Measurements from ENCODE around the gene LACTBL1. TPM values are rescaled to one million over a fixed set of nuclear protein-coding genes. Genes with fewer than 3 reads are reported as not detected.

LACTBL1 gene
- total RNA-seq, 1 donor from 2014 or later, result not detected

- Mint-ChIP-seq H3K4me1 (ENCODE audit: unreplicated experiment) (peaks cover 11% of the 10 kb centered on the region), H3K4me3 (ENCODE audit: unreplicated experiment) (no peak overlapping the region), H3K27me3 (ENCODE audit: unreplicated experiment) (no peaks in the 10 kb centered on the region), H3K9me3 (ENCODE audit: unreplicated experiment) (no peaks in the 10 kb centered on the region), H3K27ac (ENCODE audit: unreplicated experiment) (no peak overlapping the region), H3K36me3 (ENCODE audit: low read depth, unreplicated experiment) (peaks cover 4% of the 10 kb centered on the region)
- DNase-seq (ENCODE audit: low spot score), result no peak
- no peak for TF ChIP-seq CTCF (IDR thresholded peaks at IDR 0.05; ENCODE audit: unreplicated experiment)
Measured at GRCh38 chr1:22912311-22912710, 60.4 kb downstream of the LACTBL1 start.

GRCh38 chr1:22910986-22911651 is 61.5 kb downstream of the LACTBL1 start:
- H3K9me3 Mint-ChIP-seq (ENCODE audit: unreplicated experiment), result no peaks in the 10 kb centered on the region
- TF ChIP-seq CTCF (IDR thresholded peaks at IDR 0.05; ENCODE audit: unreplicated experiment), result no peak
- H3K4me3 Mint-ChIP-seq (ENCODE audit: unreplicated experiment), result no peak overlapping the region
- H3K27me3 Mint-ChIP-seq (ENCODE audit: unreplicated experiment), result no peaks in the 10 kb centered on the region
- H3K36me3 Mint-ChIP-seq (ENCODE audit: low read depth, unreplicated experiment), result peaks cover 4% of the 10 kb centered on the region
- no peak for DNase-seq (ENCODE audit: low spot score)
- peaks cover 11% of the 10 kb centered on the region for H3K4me1 Mint-ChIP-seq (ENCODE audit: unreplicated experiment)
- H3K27ac Mint-ChIP-seq (ENCODE audit: unreplicated experiment), result no peak overlapping the region

GRCh38 chr1:22910286-22910685 is 62.4 kb downstream of the LACTBL1 start:
- no peaks in the 10 kb centered on the region for H3K9me3 Mint-ChIP-seq (ENCODE audit: unreplicated experiment)
- H3K36me3 Mint-ChIP-seq (ENCODE audit: low read depth, unreplicated experiment), result peaks cover 4% of the 10 kb centered on the region
- TF ChIP-seq CTCF (IDR thresholded peaks at IDR 0.05; ENCODE audit: unreplicated experiment), result no peak
- DNase-seq (ENCODE audit: low spot score), result no peak
- H3K27me3 Mint-ChIP-seq (ENCODE audit: unreplicated experiment), result no peaks in the 10 kb centered on the region
- no peak overlapping the region for H3K4me3 Mint-ChIP-seq (ENCODE audit: unreplicated experiment)
- peaks cover 6% of the 10 kb centered on the region for H3K4me1 Mint-ChIP-seq (ENCODE audit: unreplicated experiment)
- H3K27ac Mint-ChIP-seq (ENCODE audit: unreplicated experiment), result no peak overlapping the region

GRCh38 chr1:22908880-22909426 is 63.7 kb downstream of the LACTBL1 start:
- TF ChIP-seq CTCF (IDR thresholded peaks at IDR 0.05; ENCODE audit: unreplicated experiment), result no peak
- H3K4me3 Mint-ChIP-seq (ENCODE audit: unreplicated experiment), result no peak overlapping the region
- H3K36me3 Mint-ChIP-seq (ENCODE audit: low read depth, unreplicated experiment), result peaks cover 4% of the 10 kb centered on the region
- DNase-seq (ENCODE audit: low spot score), result no peak
- no peak overlapping the region for H3K27ac Mint-ChIP-seq (ENCODE audit: unreplicated experiment)
- no peaks in the 10 kb centered on the region for H3K27me3 Mint-ChIP-seq (ENCODE audit: unreplicated experiment)
- no peaks in the 10 kb centered on the region for H3K4me1 Mint-ChIP-seq (ENCODE audit: unreplicated experiment)
- H3K9me3 Mint-ChIP-seq (ENCODE audit: unreplicated experiment), result no peaks in the 10 kb centered on the region

- H3K4me3 Mint-ChIP-seq (ENCODE audit: unreplicated experiment), result no peak overlapping the region
- H3K27ac Mint-ChIP-seq (ENCODE audit: unreplicated experiment), result no peak overlapping the region
- no peaks in the 10 kb centered on the region for H3K4me1 Mint-ChIP-seq (ENCODE audit: unreplicated experiment)
- peaks cover 3% of the 10 kb centered on the region for H3K27me3 Mint-ChIP-seq (ENCODE audit: unreplicated experiment)
- no peak for TF ChIP-seq CTCF (IDR thresholded peaks at IDR 0.05; ENCODE audit: unreplicated experiment)
- no peak for DNase-seq (ENCODE audit: low spot score)
- no peaks in the 10 kb centered on the region for H3K9me3 Mint-ChIP-seq (ENCODE audit: unreplicated experiment)
- peaks cover 4% of the 10 kb centered on the region for H3K36me3 Mint-ChIP-seq (ENCODE audit: low read depth, unreplicated experiment)
Measured at GRCh38 chr1:22907528-22907927, 65.1 kb downstream of the LACTBL1 start.
